Measurements from ENCODE around the gene ARID3A.

ARID3A gene

GRCh38 chr19:1000591-1001537 is 75.0 kb downstream of the ARID3A start:
- no peak for DNase-seq (ENCODE audit: low read depth in 2 of 3, low spot score in 1 of 3)

- peak; percentile 37 to 76 (median 58) for DNase-seq (ENCODE audit: low read depth in 2 of 3, low spot score in 1 of 3)
Observed at GRCh38 chr19:1001538-1002166, 75.8 kb downstream of the ARID3A start.

- no peak for DNase-seq (ENCODE audit: low read depth in 2 of 3, low spot score in 1 of 3)
Observed at GRCh38 chr19:1002600-1002999, 76.8 kb downstream of the ARID3A start.

GRCh38 chr19:1003283-1003682 is 77.4 kb downstream of the ARID3A start:
- no peak for DNase-seq (ENCODE audit: low read depth in 2 of 3, low spot score in 1 of 3)

- DNase-seq (ENCODE audit: low read depth in 2 of 3, low spot score in 1 of 3), result no peak
Observed at GRCh38 chr19:1004204-1004802, 78.5 kb downstream of the ARID3A start.

- DNase-seq (ENCODE audit: low read depth in 2 of 3, low spot score in 1 of 3), result no peak
Observed at GRCh38 chr19:1004803-1005664, 79.2 kb downstream of the ARID3A start.

GRCh38 chr19:1006711-1007398 is 81.0 kb downstream of the ARID3A start:
- DNase-seq (ENCODE audit: low read depth in 2 of 3, low spot score in 1 of 3), result no peak

- DNase-seq (ENCODE audit: low read depth in 2 of 3, low spot score in 1 of 3), result no peak
Observed at GRCh38 chr19:1007399-1008251, 81.8 kb downstream of the ARID3A start.

- no peak for DNase-seq (ENCODE audit: low read depth in 2 of 3, low spot score in 1 of 3)
Observed at GRCh38 chr19:1008268-1009040, 82.6 kb downstream of the ARID3A start.

- no peak for DNase-seq (ENCODE audit: low read depth in 2 of 3, low spot score in 1 of 3)
Observed at GRCh38 chr19:1009041-1009980, 83.5 kb downstream of the ARID3A start.

- no peak for DNase-seq (ENCODE audit: low read depth in 2 of 3, low spot score in 1 of 3)
Observed at GRCh38 chr19:1009981-1010538, 84.2 kb downstream of the ARID3A start.

GRCh38 chr19:1010586-1011510 is 85.0 kb downstream of the ARID3A start:
- no peak for DNase-seq (ENCODE audit: low read depth in 2 of 3, low spot score in 1 of 3)

- no peak for DNase-seq (ENCODE audit: low read depth in 2 of 3, low spot score in 1 of 3)
Observed at GRCh38 chr19:1011831-1012333, 86.0 kb downstream of the ARID3A start.

GRCh38 chr19:1012334-1012733 is 86.5 kb downstream of the ARID3A start:
- DNase-seq (ENCODE audit: low read depth in 2 of 3, low spot score in 1 of 3), result no peak

GRCh38 chr19:1013218-1013617 is 87.4 kb downstream of the ARID3A start:
- DNase-seq (ENCODE audit: low read depth in 2 of 3, low spot score in 1 of 3), result no peak
